RWPE2 (cell line): Measurements from ENCODE around the gene PAPOLB.

ENCODE experiments used
- ATAC-seq: fragments of 200-7000 bp; cut with Tn5 transposase; 3 replicates; pipeline ENCODE4 v1.9.1; 2021; ENCODE audit warnings: low read depth
- DNase-seq: peaks from one replicate; pipeline ENCODE4 v3.0.0-alpha.2; 2020; ENCODE audit warnings: low spot score
- H3K27ac ChIP-seq: fragments of 450-650 bp; 2 replicates; pipeline ENCODE4 v1.5.1; 2017; ENCODE audit warnings: mild to moderate bottlenecking; ENCODE audit not compliant: poor library complexity, severe bottlenecking
- H3K27me3 ChIP-seq: fragments of 250-450 bp; sonication (Bioruptor Pico); 2 replicates; pipeline ENCODE4 v1.5.1; 2021; ENCODE audit warnings: mild to moderate bottlenecking, moderate library complexity; ENCODE audit not compliant: insufficient read depth, poor library complexity, severe bottlenecking
- H3K36me3 ChIP-seq: fragments of 250-450 bp; sonication (Bioruptor Pico); 2 replicates; pipeline ENCODE4 v1.5.1; 2020; ENCODE audit warnings: low read depth, mild to moderate bottlenecking, moderate library complexity
- H3K4me1 ChIP-seq: fragments of 250-450 bp; sonication (Bioruptor Pico); 2 replicates; pipeline ENCODE4 v1.5.1; 2021; ENCODE audit warnings: mild to moderate bottlenecking, moderate library complexity; ENCODE audit not compliant: insufficient read depth, poor library complexity, severe bottlenecking
- H3K4me3 ChIP-seq: fragments of 250-450 bp; sonication (Bioruptor Pico); 2 replicates; pipeline ENCODE4 v1.5.1; 2021; ENCODE audit warnings: mild to moderate bottlenecking, moderate library complexity; ENCODE audit not compliant: severe bottlenecking
- H3K9me3 ChIP-seq: fragments of 250-450 bp; sonication (Bioruptor Pico); 2 replicates; pipeline ENCODE4 v1.5.1; 2021; ENCODE audit warnings: mild to moderate bottlenecking, moderate library complexity; ENCODE audit not compliant: severe bottlenecking
- TF ChIP-seq, protein P1 (sequence below): fragments of 450-650 bp; IDR thresholded peaks from one replicate; pipeline ENCODE4 v1.5.1; 2017; ENCODE audit warnings: mild to moderate bottlenecking, moderate library complexity; ENCODE audit not compliant: poor library complexity, severe bottlenecking

PAPOLB gene

DNA sequence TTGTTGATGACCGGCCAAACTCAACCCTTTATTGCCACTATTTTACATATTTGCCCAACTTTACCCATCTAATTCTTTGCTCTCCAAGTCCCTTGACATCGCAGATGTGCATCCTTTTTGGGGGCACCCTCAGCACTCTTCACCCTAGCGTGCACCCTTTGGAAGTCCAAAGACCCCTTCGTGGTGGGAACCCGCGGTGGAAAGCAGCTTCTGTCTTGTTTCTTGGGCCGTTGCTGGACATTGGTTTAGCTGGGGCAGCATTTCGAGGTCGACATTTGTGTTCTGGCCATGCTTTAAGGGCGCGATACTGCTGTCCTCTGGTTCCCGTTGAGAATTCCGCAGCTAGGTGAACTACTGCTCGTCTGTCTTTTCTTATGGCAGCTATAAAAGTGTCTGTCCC is 326 bp upstream of the PAPOLB start:
- H3K4me3 ChIP-seq = no peak overlapping the region
- TF ChIP-seq, protein P1, sequence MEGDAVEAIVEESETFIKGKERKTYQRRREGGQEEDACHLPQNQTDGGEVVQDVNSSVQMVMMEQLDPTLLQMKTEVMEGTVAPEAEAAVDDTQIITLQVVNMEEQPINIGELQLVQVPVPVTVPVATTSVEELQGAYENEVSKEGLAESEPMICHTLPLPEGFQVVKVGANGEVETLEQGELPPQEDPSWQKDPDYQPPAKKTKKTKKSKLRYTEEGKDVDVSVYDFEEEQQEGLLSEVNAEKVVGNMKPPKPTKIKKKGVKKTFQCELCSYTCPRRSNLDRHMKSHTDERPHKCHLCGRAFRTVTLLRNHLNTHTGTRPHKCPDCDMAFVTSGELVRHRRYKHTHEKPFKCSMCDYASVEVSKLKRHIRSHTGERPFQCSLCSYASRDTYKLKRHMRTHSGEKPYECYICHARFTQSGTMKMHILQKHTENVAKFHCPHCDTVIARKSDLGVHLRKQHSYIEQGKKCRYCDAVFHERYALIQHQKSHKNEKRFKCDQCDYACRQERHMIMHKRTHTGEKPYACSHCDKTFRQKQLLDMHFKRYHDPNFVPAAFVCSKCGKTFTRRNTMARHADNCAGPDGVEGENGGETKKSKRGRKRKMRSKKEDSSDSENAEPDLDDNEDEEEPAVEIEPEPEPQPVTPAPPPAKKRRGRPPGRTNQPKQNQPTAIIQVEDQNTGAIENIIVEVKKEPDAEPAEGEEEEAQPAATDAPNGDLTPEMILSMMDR = no peak
- no peaks in the 10 kb centered on the region for H3K4me1 ChIP-seq
- no peak for DNase-seq
- ATAC-seq = no peak
- no peak overlapping the region for H3K27ac ChIP-seq
- H3K9me3 ChIP-seq = no peaks in the 10 kb centered on the region
- H3K36me3 ChIP-seq = no peaks in the 10 kb centered on the region
- H3K27me3 ChIP-seq = peaks cover 39% of the 10 kb centered on the region

- DNase-seq = no peak
- no peaks in the 10 kb centered on the region for H3K36me3 ChIP-seq
Measured at GRCh38 chr7:4861227-4861626, 603 bp downstream of the PAPOLB start.

DNA sequence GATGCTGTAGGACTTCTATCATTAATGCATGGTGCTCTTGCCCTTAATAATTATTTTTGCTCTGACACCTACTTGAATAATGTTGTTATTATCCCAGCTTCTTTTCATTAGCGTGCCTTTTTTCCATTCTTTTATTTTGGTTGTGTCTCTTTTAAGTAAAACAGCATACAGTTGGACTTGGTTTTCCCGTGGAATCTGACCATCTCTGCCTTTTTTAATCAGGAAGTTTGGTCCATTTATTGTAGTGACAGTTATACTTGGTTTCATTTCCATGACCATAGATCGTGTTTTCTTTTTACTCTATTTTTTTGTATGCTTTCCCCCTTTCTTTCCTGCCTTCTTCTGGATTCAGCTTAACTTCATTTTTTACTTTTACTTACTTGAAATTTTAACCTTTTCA is 4.6 kb downstream of the PAPOLB start:
- no peak overlapping the region for H3K4me3 ChIP-seq
- no peaks in the 10 kb centered on the region for H3K4me1 ChIP-seq
- H3K27ac ChIP-seq = no peak overlapping the region
- TF ChIP-seq, protein P1 = no peak
- H3K9me3 ChIP-seq = no peaks in the 10 kb centered on the region
- ATAC-seq (no peak), DNase-seq (no peak)
- no peaks in the 10 kb centered on the region for H3K36me3 ChIP-seq
- H3K27me3 ChIP-seq = peaks cover 31% of the 10 kb centered on the region

More at GRCh38 chr7:4861227-4861626, 603 bp downstream of the PAPOLB start:
- H3K9me3 ChIP-seq = no peaks in the 10 kb centered on the region
- no peak for ATAC-seq
- no peak overlapping the region for H3K27ac ChIP-seq
- H3K4me3 ChIP-seq = no peak overlapping the region
- H3K27me3 ChIP-seq = peaks cover 39% of the 10 kb centered on the region
- TF ChIP-seq, protein P1 = no peak
- H3K4me1 ChIP-seq = no peaks in the 10 kb centered on the region

- Histone ChIP-seq H3K36me3 (no peaks in the 10 kb centered on the region), H3K27ac (no peak overlapping the region), H3K4me3 (no peak overlapping the region), H3K27me3 (peaks cover 24% of the 10 kb centered on the region), H3K9me3 (no peaks in the 10 kb centered on the region), H3K4me1 (no peaks in the 10 kb centered on the region)
- ATAC-seq (no peak), DNase-seq (no peak)
- TF ChIP-seq, protein P1 = no peak
Measured at GRCh38 chr7:4856336-4857057, 5.3 kb downstream of the PAPOLB start.

- no peak for DNase-seq
- no peak overlapping the region for H3K27ac ChIP-seq
- no peaks in the 10 kb centered on the region for H3K36me3 ChIP-seq
- TF ChIP-seq, protein P1 = no peak
- H3K4me1 ChIP-seq = no peaks in the 10 kb centered on the region
- no peaks in the 10 kb centered on the region for H3K9me3 ChIP-seq
- no peak overlapping the region for H3K4me3 ChIP-seq
- ATAC-seq = no peak
- H3K27me3 ChIP-seq = peaks cover 9% of the 10 kb centered on the region
Measured at GRCh38 chr7:4854916-4855315, 6.9 kb downstream of the PAPOLB start.
